GM10266 (cell line): Measurements from ENCODE around the gene LGMN.

Experiments used
- DNase-seq: peaks from one replicate; pipeline ENCODE4 v3.0.0; 2012; ENCODE audit errors: extremely low spot score
- CTCF ChIP-seq: IDR thresholded peaks from 2 replicates; pipeline ENCODE4 v1.5.1; 2012; ENCODE audit warnings: mild to moderate bottlenecking, low read depth; ENCODE audit not compliant: control insufficient read depth, insufficient read depth; ENCODE audit errors: missing control alignments

LGMN gene

DNA sequence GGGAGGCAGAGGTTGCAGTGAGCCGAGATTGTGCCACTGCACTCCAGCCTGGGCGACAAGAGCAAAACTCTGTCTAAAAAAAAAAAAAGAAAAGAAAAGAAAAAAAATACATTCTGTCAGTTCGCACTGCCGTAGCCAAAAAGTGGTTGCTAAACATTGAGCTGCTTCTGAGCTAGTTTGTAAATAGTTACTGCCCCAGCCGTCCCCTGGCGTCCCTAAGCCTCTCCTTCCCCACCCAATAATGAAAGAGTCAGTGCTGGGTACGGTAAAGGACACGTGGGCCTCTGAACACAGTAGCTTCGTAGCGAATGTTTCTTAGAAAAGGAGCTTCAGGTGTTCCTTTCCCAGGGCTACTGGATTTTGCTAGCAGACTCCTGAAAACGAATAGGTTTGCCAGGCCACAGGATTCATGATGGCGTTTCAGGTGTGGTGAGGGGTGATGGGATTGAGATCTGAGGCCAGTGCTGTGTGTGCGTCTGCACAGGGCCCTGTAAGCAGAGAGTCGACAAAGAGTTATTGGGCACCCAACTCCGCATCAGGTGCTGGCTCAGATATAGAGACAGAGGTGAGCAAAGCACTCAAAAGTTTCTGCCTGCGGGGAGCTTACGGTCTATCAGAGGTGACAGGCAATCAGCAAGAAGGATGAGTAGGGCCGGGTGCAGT is 94.1 kb downstream of the LGMN start:
- no peak for DNase-seq
- no peak for TF ChIP-seq CTCF
